Large intestine (tissue), 3 donors: ENCODE data around the gene GPR137B. TPM values are rescaled to one million over a fixed set of nuclear protein-coding genes. Genes with fewer than 3 reads are reported as not detected.
"Not testable (repeated sequence)": the region's sequence is repeated elsewhere in the genome, so short reads cannot be mapped to it uniquely, and the experiment has no call there.

Experiments
- DNase-seq, 2 donors: peaks; one replicate each; pipeline versions ENCODE4 v3.0.0 to v3.0.0-alpha.2; 2013
- H3K27ac ChIP-seq: one replicate; pipeline ENCODE4 v1.5.1; 2013; ENCODE audit warnings: low read length
- H3K27me3 ChIP-seq: 2 replicates; pipeline ENCODE4 v1.6.1; 2013; ENCODE audit warnings: low read length; ENCODE audit not compliant: control insufficient read depth, insufficient read depth
- H3K36me3 ChIP-seq: 2 replicates; pipeline ENCODE4 v1.6.1; 2013; ENCODE audit warnings: low read length; ENCODE audit not compliant: control insufficient read depth, insufficient read depth
- H3K4me1 ChIP-seq: one replicate; pipeline ENCODE4 v1.6.1; 2013; ENCODE audit warnings: low read length; ENCODE audit not compliant: control insufficient read depth, insufficient read depth
- H3K4me3 ChIP-seq: one replicate; pipeline ENCODE4 v1.5.1; 2013; ENCODE audit warnings: low read length
- H3K9me3 ChIP-seq: one replicate; pipeline ENCODE4 v1.6.1; 2013; ENCODE audit warnings: mild to moderate bottlenecking, low read depth, low read length, moderate library complexity; ENCODE audit not compliant: control insufficient read depth
- WGBS: methylation state at CpG from one replicate; pipeline ENCODE4 v1.1.5; 2013; ENCODE audit warnings: low lambda C conversion rate; ENCODE audit not compliant: insufficient coverage; 5-methylcytosine and 5-hydroxymethylcytosine counted together
- polyA plus RNA-seq: library from polyadenylated mRNA; unstranded; fragments of 120-200 nt; gene quantifications from one replicate; pipeline ENCODE4 v1.2.1, GENCODE V29; 2013

Gene GPR137B
- polyA plus RNA-seq, 1 donor, result 7.6 TPM

- WGBS, result no CpG with 5 or more reads among the region's 10 CpGs
- Histone ChIP-seq H3K27me3 (no peaks in the 10 kb centered on the region), H3K9me3 (no peaks in the 10 kb centered on the region), H3K4me3 (no peak overlapping the region), H3K27ac (no peak overlapping the region), H3K36me3 (no peaks in the 10 kb centered on the region), H3K4me1 (peaks cover 5% of the 10 kb centered on the region)
- peak in 1 of 2 donors; percentile 48 for DNase-seq
Measured at GRCh38 chr1:236168716-236169429, 26.5 kb downstream of the GPR137B start.

DNA sequence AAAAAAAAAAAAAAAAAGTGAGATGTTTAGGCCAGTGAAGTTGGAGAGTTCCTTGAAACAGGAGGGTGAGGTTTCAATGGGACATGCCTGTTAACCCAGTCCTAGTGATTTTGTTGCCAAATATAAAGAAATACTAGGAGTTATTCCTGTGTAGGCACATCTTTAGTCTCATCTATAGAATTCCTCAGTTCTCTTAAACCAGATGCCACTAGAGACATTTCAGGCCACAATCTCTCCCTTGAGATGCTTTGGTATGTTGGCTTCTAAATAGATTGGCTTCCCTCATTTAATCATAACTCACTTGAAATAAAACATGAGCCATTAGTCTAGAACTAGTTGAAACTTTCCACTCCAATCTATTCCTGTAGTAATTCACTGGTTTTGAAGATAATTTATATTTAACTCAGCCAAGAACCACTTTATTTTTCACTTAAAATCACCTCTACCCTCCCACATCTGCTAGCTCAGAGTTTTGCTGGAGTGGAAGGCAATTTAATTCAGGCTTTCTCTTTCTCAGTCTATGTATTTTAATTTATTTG is 29.8 kb downstream of the GPR137B start:
- no peaks in the 10 kb centered on the region for H3K27me3 ChIP-seq
- no peaks in the 10 kb centered on the region for H3K9me3 ChIP-seq
- no peaks in the 10 kb centered on the region for H3K36me3 ChIP-seq
- H3K4me1 ChIP-seq, result no peaks in the 10 kb centered on the region
- no peak overlapping the region for H3K27ac ChIP-seq
- H3K4me3 ChIP-seq, result no peak overlapping the region
- no peak for DNase-seq

- no peak for DNase-seq
- Histone ChIP-seq H3K27ac (no peak overlapping the region), H3K4me1 (no peaks in the 10 kb centered on the region), H3K36me3 (no peaks in the 10 kb centered on the region), H3K4me3 (no peak overlapping the region), H3K27me3 (no peaks in the 10 kb centered on the region), H3K9me3 (no peaks in the 10 kb centered on the region)
- 85% methylated on average over 1 of the region's 5 CpGs for WGBS
Measured at GRCh38 chr1:236173174-236173767, 30.9 kb downstream of the GPR137B start.

GRCh38 chr1:236175642-236176336 is 33.5 kb downstream of the GPR137B start:
- no peak for DNase-seq
- H3K27ac ChIP-seq, result no peak overlapping the region
- WGBS, result 80% methylated on average over 1 of the region's 12 CpGs

DNA sequence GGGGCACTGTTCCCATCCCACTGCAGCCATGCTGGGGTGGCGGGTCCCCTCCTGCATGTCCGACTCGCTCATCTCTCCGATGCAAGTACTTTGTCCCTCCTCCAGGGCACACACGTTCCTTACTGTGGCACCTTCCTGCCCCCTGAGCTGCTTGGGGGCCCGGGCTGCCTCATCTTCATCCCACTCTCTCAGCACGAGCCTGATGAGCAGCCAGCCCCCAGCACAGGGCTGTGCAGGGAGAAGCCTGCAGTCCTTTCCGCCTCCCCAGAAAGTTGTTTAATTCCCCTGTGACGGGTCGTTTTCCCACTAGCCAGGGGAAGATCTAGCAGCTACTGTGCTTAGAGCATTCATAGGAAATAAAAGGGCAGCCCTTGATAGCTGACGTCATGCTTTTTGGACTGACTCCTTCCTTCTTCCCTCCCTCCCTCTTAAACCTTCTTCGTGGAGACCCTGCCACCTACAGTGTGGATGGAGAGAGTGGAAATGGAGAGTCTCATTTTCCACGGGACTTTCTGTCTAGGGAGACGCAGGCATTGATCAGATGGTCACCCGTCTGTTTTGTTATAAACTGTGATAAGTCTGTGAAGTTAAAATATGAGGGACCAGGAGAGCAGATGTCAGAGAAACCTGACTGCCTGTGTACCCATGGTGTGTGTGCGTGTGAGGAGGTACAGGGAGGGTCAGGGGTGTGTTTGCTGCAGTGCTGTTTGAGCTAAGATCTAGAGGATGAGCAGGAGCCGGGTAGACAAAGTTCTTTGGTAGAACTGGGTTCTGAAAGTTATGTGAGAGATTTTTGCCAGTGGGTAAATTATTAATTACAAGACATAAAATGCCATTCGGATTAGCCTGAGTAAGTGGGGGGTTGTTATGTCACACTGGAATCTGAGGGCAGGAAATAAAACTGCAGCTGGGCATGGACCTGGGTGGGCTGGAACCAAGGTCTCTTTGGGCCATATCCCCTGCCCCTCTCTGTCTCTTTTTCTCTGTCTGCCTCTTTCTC is 34.3 kb downstream of the GPR137B start:
- H3K27ac ChIP-seq, result no peak overlapping the region
- DNase-seq, result no peak

More at GRCh38 chr1:236175642-236176336, 33.5 kb downstream of the GPR137B start:
- no peak overlapping the region for H3K4me3 ChIP-seq
- H3K36me3 ChIP-seq, result no peaks in the 10 kb centered on the region
- H3K27me3 ChIP-seq, result no peaks in the 10 kb centered on the region
- no peaks in the 10 kb centered on the region for H3K4me1 ChIP-seq
- no peaks in the 10 kb centered on the region for H3K9me3 ChIP-seq

DNA sequence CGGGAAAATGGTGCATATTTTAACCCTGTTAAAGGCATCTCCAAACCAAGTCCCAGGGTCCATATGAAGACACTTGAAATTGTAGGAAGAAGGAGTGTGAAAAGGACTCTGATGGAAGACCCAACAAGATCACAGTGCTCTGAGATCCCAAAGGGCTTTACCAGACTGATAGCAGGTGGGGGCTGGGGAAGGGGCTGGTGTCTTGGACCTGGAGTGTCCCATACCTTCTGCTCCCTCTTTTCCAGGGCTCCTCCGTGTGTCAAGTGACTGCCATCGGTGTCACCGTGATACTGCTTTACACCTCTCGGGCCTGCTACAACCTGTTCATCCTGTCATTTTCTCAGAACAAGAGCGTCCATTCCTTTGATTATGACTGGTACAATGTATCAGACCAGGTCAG is 37.3 kb downstream of the GPR137B start:
- WGBS, result 80% methylated on average over 1 of the region's 6 CpGs
- no peak overlapping the region for H3K4me3 ChIP-seq
- no peak for DNase-seq

More for the DNA sequence above, 34.3 kb downstream of the GPR137B start:
- no peaks in the 10 kb centered on the region for H3K4me1 ChIP-seq
- peaks cover 2% of the 10 kb centered on the region for H3K36me3 ChIP-seq
- H3K27me3 ChIP-seq, result no peaks in the 10 kb centered on the region
- 80% methylated on average over 1 of the region's 18 CpGs for WGBS
- H3K4me3 ChIP-seq, result no peak overlapping the region
- H3K9me3 ChIP-seq, result no peaks in the 10 kb centered on the region

DNA sequence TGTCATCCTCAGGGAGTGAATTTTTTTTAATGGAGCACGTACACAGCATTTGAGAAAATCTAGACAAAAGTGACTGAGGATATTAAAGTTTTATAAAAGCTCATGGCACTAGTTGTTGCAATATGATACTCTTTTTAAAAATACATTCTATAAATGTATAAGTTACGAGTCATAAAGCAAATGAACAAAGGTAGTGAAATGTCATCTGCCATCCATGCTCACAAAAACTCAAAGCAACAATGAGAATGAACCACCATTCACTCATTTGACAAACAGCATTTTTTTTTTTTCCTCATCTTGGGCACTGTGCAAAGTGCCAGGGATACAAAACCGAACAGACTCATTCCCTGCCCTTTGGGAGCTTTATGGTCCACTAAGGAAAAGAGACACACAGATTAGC is 38.7 kb downstream of the GPR137B start:
- no peaks in the 10 kb centered on the region for H3K27me3 ChIP-seq
- H3K4me1 ChIP-seq, result no peaks in the 10 kb centered on the region
- no peak overlapping the region for H3K27ac ChIP-seq
- H3K36me3 ChIP-seq, result peaks cover 2% of the 10 kb centered on the region
- no peak overlapping the region for H3K4me3 ChIP-seq
- no peak for DNase-seq
- WGBS, result 96% methylated on average over 3 of the region's 3 CpGs
- no peaks in the 10 kb centered on the region for H3K9me3 ChIP-seq

More for the DNA sequence above, 37.3 kb downstream of the GPR137B start:
- no peaks in the 10 kb centered on the region for H3K9me3 ChIP-seq
- H3K27ac ChIP-seq, result no peak overlapping the region
- H3K4me1 ChIP-seq, result no peaks in the 10 kb centered on the region
- peaks cover 2% of the 10 kb centered on the region for H3K36me3 ChIP-seq
- no peaks in the 10 kb centered on the region for H3K27me3 ChIP-seq

GRCh38 chr1:236185687-236186086 is 43.3 kb downstream of the GPR137B start:
- no peaks in the 10 kb centered on the region for H3K9me3 ChIP-seq
- no peak for DNase-seq
- no peaks in the 10 kb centered on the region for H3K27me3 ChIP-seq
- H3K4me1 ChIP-seq, result no peaks in the 10 kb centered on the region
- no peak overlapping the region for H3K4me3 ChIP-seq
- H3K36me3 ChIP-seq, result peaks cover 2% of the 10 kb centered on the region
- 83% methylated on average over 1 of the region's 4 CpGs for WGBS
- no peak overlapping the region for H3K27ac ChIP-seq

DNA sequence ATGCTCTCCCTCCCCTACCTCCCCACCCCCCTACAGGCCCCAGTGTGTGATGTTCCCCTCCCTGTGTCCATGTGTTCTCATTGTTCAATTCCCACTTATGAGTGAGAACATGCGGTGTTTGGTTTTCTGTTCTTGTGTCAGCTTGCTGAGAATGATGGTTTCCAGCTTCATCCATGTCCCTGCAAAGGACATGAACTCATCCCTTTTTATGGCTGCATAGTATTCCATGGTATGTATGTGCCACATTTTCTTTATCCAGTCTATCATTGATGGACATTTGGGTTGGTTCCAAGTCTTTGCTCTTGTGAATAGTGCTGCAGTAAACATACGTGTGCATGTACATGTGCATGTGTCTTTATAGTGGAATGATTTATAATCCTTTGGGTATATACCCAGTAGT is 44.1 kb downstream of the GPR137B start:
- no CpG with 5 or more reads among the region's 2 CpGs for WGBS
- H3K27me3 ChIP-seq, H3K9me3 ChIP-seq, H3K4me3 ChIP-seq, H3K36me3 ChIP-seq, DNase-seq, H3K4me1 ChIP-seq, H3K27ac ChIP-seq: not testable (repeated sequence)

DNA sequence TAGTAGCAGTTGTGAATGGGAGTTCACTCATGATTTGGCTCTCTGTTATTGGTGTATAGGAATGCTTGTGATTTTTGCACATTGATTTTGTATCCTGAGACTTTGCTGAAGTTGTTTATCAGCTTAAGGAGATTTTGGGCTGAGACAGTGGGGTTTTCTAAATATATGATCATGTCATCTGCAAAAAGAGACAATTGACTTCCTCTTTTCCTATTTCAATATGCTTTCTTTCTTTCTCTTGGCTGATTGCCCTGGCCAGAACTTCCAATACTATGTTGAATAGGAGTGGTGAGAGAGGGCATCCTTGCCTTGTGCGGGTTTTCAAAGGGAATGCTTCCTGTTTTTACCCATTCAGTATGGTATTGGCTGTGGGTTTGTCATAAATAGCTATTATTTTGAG is 45.7 kb downstream of the GPR137B start:
- no CpG with 5 or more reads among the region's 1 CpG for WGBS
- H3K27ac ChIP-seq, DNase-seq, H3K36me3 ChIP-seq, H3K9me3 ChIP-seq, H3K4me3 ChIP-seq, H3K27me3 ChIP-seq, H3K4me1 ChIP-seq: not testable (repeated sequence)
